HG02623 (cell line): ENCODE measurements around the gene PALLD.

Source experiments
- ATAC-seq: cut with Tn5 transposase; IDR thresholded peaks from one replicate; pipeline ENCODE4 v1.9.1; 2021; ENCODE audit warnings: moderate library complexity; ENCODE audit not compliant: unreplicated experiment

The PALLD gene

DNA sequence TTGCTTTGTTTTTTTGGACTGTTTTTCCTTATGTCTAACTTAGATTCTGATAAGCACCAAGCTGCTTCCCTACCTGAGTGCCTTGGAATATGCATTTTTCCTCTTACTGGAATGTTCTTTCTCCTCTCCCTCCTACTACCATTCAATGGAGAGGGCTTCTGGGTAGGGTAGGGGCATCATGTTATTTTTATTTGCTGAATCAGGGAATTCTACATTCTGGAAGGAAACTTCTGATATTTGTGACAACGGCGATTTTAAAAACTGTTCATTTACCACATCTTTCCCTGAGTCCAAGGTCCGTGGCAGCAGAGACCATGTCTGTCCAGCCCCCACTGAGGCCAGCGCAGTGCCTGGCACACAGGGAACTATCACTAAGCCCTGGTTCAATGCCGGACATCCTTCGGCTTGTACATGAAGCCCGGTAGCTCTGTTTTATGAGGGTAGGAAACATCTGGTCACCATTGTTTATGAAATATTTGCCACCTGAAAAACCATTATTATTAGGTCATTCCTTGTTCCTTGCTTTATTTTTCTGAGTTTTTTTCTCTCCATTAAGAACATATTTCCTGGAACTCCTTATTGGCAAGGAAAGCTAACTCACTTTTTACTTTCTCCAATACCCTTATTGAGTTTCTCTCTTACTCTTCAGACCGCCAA lies 57.0 kb downstream of the PALLD start:
- ATAC-seq, result no peak

DNA sequence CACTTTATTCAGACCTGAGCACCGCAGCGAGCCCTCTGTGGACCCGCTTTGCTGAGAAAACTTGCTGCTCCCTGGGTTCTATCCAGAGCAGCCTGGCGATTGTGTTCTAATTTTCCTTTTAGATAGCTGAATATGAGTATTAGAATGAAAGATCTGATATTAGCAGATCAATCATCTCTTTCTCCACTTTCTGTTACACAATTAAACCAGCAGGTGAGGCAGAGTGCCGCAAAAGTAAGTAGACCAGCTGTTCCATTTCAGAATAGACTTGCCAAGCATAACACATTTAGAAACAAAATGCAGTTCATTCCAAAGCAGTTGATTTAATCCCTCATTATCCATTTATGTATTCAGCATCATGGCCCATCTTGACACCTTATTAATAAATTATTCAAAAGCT lies 58.6 kb downstream of the PALLD start:
- no peak for ATAC-seq

DNA sequence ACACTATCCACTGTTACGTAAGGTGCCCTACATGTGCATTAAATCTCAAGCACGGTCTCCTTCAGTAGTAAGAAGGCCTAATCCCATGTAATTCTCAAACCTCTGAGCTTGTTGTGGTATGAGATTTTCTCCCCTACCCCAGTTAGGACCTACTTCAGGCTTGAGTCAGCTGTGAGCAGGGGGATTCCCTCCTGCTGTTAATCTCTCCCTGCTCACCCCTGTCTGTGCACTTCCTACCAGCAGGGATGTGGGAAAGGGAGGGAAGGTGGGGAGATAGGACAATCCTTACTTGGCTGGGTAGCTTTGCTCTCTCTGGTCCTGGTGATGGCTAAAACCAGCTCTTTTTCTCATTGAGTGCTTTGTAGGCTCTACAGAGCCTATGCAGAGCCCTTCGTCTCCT lies 60.8 kb downstream of the PALLD start:
- ATAC-seq, result no peak

DNA sequence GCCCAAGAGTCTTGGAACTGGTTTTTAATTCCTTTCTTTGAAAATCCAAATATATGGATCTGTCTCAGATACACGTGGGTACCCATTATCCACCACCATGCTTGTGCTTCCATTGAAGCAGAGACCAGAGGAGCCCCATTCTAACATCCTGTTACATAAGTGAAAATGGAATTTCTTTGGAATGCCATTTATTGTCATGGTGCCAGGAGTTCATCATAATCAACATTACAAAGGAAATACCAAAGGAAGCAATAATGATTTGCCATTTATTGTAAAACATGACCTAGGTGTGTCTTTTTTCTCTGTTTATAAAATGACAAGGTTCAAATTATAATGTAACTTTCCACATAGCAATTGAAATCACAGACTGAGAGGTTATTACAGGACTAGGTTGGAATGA lies 61.7 kb downstream of the PALLD start:
- no peak for ATAC-seq

DNA sequence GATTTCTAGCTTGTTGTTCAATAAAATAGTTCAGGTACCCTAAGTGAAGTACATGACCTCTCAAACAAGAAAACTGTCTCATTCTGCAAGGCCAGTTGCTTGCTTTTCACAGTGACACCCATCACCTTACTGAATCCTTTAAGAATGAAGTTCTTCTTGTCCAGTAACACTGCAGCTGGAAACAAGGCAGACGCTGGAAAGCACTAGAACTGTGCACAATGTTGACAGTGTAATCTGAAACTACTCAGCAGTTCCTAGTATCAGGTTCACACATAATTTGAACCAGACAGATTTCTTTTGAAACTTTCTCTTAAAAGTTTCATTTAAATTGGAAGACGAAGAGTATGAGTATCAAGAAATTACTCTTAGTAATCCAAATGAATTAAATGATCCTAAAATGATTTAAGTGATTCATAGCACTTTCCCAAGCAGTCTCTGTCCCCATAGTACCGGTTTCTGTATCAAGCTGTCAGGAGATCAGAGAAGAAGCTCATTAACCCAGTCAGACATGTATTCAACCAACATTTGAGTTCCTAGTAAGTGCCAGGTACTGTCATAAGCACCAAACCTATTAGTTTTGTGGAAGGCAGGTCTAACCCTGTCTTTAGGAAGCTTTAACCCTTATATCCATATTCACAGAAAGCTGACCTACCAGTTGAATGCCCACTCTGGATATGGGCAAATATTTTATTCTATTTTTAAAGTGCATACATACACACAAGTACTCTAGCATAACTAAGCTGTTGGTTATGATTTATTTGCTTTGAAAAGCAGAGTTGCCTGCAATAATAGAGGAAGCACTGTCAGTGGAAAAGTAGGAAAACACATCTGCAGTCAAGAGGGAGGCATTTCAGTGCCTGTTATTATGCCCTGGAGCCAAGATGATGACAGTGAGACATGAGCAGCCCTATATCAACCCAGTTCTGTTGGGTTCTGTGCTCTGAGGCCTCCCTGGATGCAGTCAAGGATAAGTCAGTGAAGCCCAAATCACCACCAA lies 63.6 kb downstream of the PALLD start:
- no peak for ATAC-seq

DNA sequence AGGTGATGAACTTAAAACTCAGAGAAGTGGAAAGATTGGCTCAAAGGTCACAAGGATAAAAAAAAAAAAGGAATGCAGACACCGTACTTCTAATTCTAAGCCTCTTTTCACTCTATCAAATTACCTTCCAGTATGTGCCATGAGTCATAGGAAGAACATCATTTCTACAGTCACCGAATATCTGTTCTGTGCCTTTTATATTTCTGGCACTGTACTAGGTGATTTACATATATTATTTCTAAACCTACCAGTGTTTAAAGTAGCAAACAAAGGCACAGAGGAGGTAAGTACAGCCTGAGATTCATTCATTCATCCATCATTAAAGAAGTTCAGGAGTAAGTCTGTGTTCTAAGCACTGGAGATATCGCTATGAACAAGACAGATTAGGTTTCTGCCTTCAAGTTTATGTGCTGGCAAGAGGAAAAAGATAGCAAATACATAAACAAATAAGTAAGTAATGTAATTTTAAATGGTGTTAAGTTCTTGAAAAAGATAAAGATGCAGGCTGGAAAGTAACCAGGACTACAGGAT lies 65.3 kb downstream of the PALLD start:
- no peak for ATAC-seq

DNA sequence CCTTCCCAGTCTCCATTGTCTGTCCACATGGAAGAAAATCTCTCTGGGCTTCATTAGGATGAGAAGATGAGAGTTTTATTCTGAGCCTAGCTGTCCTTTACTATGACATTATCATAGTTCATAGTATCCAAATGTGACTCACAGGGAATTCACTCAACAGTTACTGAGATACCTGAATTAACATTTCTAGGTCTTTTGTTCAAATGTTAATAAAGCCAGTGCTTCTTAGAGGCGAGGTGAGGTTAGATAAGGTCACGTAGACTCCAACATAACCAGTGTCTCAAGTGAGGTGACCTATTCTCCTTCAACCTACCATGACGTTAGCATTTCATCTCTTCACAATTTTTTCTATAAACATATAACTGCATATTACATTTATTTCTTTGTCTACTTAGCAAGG lies 67.2 kb downstream of the PALLD start:
- ATAC-seq, result no peak

DNA sequence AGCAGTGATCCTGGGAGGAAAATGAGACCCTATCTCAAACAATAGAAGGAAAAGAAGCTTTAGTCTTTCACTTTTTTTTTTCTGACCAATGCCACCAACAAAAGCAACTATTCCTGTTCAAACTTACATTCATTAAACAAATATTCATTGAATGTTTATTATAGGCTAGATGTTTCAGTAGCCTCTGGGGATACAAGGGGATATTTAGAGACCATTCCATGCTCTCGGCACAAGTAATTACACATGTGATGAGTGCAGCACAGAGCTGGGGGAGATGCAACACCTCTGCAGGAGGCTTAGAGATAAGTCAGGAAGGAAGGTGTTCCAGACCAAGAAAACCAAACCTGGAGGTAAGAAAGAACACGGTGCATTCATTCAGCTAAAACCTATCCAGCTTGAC lies 68.3 kb downstream of the PALLD start:
- ATAC-seq, result no peak

DNA sequence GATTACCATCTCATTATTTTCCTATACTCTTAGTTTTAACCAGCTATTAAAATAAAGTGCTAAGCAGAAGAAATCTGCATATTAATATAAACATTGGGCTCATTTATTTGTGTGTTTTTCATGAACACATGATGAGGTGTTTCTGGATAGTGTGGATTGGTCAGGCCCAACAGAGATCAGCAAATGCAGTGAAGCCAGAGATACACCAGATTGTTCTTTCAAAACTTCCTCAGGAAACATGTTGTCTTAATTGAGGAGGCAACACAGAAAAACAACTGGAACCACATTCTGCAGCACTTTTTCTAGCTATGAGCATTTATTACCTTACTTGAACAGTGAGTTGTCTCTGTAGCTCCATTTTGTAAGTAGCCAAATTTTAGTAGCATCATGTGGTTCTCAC lies 69.9 kb downstream of the PALLD start:
- ATAC-seq, result no peak

DNA sequence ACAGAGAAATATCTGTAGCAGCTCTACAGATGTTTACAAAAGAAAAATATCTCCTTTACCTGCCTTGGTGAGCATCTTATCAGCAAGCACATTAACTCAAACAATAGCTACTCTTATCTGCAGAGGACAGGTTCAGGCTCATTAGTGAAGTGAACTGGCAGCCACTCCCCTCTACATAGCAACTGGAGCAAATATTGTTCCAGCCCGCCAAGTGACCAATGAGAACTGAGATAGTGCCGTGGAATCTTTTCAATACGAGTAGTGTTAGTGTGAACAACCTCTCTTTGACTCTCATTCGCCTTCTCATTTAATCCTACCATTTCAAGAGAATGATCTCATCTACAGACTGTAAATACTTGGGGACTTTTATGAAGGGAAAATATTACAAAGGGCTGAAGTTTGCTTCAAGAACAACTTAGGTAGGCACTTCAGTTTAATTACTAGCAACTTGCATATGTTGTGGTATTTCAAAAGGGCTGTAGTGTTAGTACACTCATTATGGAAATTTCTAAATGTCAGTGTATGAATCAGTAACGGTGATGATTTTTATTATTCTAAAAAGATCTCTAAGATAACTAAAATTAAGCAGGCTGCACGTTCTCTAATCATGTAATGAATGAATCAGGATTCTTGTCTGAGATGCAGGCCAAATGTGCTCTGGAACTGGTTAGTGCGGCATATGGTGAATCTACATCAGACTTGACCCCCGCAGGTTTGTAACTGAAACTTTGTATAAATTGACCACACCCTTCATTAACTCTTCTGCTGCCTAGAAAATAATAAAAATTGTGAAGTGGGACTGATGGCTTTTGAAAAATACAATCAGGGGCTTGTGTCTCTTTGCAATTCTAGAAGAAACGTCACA lies 72.4 kb downstream of the PALLD start:
- ATAC-seq, result no peak

DNA sequence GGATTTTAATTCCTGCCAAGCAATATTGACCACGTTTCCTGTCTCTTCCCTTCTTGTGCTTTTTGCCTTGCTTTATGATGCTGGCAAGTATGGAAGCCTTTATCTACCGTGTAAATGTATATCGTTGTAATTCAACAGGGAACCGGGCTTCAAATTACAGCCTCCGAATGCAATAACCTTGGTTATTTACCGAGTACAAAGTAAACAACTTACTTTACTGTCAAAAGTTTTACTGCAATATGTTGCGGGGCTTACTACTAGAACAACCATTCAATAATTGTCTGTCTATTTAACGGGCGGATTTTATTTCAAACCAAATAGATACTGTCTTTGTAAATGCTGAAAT lies 73.1 kb downstream of the PALLD start:
- ATAC-seq, result no peak

DNA sequence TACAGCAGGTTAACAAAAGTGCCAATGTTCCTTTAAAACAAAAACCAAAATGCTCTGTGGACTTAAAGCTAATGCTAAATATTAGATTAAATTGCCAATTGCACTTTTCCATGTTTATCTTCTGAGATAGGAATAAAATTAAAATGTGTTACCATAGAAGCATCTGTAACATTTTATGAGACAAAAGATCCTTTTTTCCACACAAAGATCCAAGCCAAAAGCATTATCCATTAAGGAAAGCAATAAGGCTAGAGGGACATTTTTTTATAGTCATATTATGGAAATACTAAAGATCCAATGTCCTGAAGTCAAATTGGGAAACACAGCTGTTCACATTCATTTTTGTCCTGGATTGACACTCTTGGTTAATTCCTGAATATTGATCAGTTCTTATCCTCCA lies 73.6 kb downstream of the PALLD start:
- no peak for ATAC-seq

DNA sequence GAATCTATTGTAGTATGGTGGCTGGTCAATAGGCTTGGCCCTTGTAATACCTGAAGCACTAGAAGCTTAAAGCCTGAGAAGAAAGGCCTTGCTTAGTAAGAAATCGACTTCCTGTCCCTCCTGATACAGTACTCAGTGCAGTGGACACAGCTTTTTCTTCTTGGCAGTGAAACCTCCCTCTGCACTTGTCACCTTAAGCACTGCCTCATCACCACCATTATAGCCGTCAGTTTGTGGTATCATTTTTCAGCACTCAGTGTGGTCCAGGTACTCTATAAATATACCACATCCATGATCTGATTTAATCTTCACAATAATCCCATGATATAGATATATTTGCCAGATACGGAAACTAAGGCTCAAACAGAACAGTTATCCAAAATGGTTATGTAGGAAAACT lies 75.2 kb downstream of the PALLD start:
- ATAC-seq, result no peak

DNA sequence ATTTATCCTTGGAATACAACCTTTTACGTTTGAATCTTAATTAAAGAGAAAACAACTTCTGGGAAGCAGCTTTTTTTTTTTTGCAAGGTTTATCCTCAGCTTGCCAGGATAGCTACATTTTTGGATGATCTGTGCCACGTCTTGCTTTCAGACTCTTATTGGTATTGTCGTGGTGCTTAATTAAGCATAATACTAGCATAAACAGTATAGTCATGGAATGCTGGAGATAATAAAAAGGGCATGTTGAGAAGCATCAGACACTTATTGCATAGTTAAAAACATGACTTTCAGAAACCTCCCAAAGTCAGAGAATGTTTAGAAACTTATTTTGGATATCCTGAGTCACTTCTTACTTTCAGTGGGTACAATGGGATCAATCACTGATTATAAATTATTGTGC lies 77.0 kb downstream of the PALLD start:
- no peak for ATAC-seq

DNA sequence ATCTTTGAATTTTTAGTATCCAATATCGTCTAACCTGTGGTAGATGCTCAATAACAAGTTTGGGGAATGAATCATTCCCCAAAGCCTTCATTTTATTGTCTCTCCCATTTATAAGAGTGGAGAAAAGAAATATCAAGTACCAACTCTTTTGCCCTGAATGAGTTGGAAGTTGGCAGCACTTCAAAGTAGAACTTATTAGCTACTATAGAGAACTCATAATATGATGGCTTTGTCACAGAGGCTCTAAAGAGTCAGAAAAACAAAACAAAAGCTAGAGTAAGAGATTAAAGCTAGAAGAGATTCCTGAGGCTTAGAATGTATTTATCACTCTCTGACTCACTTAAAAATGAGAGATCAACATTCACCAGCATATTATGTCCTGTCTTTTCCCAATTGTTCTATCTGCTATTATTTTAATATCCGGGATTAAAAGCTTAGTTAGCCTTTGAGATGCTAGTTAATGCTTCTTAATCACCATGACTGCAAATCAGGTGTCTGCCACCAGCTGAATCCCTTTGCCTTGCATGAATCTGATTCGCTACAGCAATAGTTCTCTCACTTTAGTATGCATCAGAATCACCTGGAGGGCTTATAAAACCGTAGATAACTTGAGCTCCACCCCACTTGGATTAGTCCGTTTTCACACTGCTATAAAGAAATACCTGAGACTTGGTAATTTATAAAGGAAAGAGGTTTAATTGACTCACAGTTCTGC lies 77.9 kb downstream of the PALLD start:
- no peak for ATAC-seq

DNA sequence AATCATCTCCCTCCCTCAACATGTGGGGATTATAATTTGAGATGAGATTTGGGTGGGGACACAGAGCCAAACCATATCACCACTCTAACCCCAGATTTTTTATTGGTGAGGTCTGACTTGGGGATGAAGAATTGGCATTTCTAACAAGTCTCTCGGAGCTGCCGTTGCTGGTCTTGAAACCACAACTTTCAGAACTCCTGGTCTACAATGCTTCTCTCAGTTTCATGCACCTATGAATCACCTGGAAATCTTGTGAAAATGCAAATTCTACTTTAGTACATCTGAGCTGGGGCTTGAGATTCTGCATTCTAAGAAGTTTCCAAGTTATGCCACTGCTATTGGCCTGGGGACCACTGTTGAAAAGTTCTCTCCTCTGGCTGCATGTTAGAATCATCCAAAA lies 78.6 kb downstream of the PALLD start:
- no peak for ATAC-seq

DNA sequence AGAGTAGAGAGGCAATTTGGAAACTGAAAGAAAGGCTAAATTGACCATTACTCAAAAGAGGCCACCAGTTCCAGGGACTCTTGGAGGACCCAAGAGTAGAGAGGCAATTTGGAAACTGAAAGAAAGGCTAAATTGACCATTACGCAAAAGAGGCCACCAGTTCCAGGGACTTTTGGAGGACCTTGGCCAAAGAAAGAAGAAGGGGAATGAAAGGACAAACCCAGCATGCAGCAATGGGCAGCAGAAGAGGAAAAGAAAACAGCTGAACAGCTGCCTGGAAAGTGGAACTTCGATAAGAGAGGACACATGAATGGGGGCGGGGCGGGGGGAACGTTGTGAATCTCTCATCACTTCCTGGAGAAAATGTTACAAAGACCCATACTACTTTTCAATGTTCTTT lies 80.8 kb downstream of the PALLD start:
- no peak for ATAC-seq

DNA sequence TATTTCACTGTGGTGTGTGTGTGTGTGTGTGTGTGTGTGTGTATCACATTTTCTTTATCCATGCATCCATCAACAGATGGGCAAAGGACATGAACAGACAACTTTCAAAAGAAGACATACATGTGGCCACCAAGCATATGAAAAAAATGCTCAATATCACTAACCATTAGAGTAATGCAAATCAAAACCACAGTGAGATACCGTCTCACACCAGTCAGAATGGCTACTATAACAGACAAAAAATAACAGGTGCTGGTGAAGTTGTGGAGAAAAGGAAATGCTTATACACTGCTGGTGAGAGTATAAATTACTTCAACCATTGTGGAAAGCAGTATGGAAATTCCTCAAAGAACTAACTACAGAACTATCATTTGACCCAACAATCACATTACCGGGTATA lies 83.4 kb downstream of the PALLD start:
- no peak for ATAC-seq

DNA sequence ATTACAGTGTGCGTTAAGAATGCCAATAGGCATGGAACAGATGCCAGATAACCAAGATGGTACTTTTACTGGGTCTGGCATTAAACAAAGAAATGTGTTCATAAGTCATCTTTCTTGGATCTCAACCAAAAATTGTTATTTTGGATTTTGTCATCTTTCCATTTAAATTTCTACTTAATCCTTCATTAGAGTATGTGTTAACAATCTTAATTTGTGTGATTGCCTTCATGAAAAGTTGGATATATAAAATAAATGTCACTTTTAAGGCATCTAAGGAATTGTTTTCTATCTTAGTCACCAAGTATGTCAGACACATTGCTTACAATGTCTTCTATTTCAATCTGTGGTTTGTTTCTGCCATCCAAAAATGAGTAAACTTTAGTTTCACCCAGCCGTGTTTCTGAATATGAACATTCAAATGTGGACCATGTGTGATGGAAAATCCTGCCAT lies 87.5 kb downstream of the PALLD start:
- ATAC-seq, result peak; percentile 54
